Endometrium (tissue), 2 donors: ENCODE results near the gene TMEM50A.
"Not testable (repeated sequence)": the region's sequence is repeated elsewhere in the genome, so short reads cannot be mapped to it uniquely, and the experiment has no call there.

ENCODE experiments used
- FAIRE-seq: peaks from 2 replicates; lab custom pipeline; 2012; peaks lifted over from hg19 to GRCh38; lab: Jason Lieb, UNC
- donor health status: control.
- donor health status: control.

Gene TMEM50A

DNA sequence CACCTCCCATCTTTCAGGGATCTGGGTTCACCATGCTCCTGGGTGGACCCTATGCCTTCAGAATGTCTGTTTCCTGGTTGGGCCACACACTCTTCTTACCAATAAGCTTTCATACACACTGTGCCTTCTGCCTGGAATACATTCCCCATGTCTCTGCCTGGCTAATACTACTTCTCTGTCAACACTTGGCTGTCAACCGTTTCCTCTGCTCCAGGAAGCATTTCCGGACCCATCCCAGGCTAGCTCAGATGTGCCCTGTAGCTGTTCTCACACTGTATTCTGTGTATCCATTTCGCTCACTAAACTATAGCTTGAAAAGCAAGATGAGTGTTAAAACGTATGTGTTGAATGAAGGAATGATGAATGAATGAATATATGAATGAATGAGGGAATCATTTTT lies 49.0 kb downstream of the TMEM50A start:
- FAIRE-seq = not testable (repeated sequence)

DNA sequence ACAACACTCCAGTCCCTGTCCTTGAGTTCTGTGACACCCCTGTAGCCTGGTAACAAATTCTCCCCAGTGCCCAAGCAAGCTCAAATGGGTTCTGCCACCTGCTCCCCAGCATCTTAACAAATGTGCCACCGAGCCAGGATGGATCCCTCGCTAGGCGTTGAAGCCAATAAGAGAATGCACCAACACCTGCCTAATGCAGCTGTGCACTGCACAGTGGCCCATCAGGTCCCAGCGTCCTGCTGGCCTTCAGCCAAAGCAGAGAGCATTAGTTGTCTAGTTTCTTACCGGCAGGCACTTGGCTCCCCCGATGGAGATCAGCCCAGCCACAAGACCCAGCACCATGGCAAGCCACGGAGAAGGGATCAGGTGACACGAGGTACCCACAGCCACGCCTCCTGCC lies 50.6 kb downstream of the TMEM50A start:
- FAIRE-seq = not testable (repeated sequence)

DNA sequence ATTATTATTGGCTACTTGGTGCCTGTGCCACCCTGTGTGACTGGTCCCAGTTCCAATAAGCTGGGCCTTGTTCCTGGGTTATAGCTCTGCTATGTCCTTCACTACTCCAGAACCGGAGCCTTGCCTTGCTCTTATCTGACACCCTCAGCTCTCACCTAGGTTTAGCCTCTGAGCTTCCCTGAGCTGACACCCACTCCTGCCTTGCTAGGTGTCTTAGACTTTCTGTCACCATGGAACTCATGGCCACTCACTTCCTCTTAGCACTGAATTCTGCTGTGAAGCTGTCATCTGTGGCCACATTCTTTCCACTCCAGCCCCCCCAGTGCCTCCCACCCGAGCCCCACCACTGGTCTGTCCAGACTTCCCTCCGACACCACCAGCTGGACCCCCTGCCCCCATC lies 51.6 kb downstream of the TMEM50A start:
- FAIRE-seq = not testable (repeated sequence)

DNA sequence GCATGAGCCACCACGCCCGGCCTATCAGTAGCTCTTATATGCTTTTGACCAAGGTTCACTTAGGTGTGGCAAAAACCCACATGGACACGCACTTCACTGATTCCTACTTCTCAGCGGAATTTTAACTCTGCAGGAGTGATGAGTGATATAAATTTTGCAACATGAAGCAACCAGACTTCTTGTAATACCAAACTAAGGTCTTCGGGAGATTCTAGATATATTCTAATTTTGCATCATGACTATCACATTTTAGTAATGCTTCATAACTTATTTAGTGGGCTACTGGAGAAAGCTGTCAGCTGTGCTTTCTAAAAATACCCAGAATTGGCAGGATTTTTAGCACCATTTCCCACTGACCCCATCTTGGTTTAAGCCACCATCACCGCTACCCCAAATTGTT lies 54.7 kb downstream of the TMEM50A start:
- FAIRE-seq = no peak

DNA sequence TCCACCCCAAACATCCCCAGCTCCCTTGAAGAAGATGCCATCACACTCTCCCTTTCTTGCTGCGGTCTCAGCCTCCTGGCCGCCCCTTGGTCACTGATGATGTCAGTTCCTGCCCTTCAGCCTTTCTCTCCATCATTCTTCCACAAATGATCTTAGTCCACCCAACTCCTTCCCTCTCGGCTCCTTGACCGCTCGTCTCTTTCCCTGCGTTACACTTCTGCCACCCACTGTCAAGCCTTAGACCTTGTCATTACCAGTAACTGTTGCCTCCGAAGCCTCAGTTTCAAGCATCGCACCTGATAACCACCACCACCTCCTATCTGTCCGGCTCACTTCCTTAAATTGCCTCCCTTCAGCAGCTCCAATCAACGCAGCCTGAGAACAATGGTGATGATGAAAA lies 59.4 kb downstream of the TMEM50A start:
- not testable (repeated sequence) for FAIRE-seq

DNA sequence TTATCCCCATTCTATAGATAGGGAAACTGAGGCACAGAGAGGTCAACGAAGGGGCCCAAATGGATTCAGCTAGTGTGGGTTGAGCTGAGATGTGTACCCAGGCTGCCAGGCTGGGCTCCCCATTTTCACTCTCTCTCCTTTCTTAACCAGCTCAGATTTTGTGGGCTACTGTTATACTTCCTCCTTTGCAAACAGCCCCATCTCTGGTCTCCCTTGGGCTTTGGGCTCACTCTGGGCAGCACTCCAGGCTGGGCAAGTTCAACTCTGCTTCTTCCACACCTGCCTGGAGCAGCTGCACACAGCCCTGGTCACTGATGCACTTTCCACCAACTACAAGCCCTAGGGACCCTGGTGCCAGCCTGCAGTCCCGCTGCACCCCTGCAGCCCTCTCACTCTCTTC lies 59.9 kb downstream of the TMEM50A start:
- not testable (repeated sequence) for FAIRE-seq

DNA sequence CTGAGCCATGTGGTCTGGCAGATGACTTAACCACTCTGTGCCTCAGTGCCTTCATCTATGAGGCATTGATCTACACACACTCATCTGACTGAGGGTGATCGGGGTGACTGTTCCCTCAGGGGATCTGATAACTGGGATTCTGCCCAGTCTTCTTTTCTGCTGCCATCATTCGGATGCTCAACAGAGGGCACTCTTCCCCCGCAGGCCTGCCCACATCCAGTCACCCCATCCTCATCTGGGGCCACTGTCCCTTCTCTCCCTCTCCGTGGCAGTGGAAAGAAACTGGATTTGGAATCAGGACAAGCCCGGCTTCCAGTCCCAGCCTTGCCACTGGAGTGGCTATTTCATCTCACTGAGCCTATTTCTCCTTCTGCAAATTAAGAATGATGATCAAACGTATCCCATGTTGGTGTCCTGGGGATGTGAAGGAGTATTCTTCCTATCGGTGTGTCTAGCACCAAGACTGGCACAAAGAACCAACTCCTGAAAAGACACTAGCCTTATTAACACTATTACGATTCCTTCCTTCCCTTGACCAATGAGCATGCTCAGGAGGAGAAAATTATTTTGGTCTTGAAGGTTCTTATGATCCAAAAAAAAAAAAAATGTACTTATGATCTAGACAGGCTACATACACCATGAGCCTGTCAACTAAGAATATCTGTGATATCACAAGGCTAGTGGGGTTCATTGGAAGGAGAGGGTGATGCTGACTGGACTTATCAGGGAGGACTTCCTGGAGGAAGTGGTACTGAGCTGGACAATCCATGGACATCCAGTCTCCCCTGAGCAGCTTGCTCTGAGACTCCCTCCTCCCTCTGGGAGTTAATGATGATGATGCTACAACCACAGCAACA lies 65.0 kb downstream of the TMEM50A start:
- not testable (repeated sequence) for FAIRE-seq

DNA sequence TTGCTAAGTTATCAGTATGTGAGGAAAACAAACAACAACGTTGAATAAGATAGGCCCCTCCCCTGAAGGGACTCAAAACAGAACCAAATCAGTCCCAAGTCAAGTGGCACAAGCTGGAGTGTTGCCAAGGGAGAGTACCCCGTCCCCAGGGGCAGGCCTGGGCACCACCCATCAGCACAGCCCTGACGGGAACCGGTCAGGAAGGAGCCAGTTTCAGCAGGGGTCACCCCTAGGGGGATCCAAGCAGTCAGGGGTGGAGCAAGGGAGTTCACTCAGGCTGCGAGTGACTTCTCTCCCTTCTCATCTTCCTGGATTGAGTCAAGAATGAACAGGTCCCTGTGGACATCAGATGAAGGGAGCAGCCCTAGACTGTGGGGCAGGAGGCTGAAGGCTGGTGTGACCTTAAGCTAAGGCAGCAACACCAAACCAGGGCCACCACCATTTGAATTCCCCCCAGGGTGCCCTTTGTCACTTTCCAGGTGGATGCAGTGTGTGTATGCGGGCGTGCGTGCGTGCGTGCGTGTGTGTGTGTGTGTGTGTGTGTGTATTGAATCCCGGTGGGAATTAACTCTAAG lies 67.7 kb downstream of the TMEM50A start:
- FAIRE-seq = not testable (repeated sequence)

DNA sequence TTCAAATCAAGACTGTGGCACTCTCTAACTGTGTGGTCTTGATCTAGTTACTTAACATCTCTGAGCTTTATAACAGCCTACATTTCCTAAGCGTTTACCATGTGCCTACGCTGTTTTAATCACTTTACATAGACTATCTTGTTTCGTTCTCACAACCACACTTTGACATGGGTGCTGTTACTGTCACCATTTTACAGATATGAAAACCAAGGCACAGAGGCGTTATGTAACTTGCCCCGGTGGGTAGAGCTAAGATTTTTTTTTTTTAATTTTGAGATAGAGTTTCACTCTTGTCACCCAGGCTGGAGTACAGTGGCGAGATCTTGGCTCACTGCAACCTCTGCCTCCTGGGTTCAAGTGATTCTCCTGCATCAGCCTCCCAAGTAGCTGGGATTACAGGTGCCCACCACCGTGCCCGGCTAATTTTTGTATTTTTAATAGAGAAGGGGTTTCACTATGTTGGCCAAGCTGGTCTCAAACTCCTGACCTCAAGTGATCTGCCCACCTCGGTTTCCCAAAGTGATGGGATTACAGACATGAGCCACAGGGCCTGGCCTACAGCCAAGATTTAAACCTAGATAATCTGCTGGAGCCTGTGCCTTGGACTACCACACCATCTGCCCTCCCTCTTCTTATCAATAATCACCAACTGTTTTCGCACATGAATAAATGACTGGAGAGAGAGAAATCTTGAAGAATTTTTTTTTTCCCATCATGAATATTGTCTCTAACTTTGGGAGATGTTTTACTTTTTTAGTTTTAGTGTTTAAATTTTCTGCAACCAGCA lies 71.7 kb downstream of the TMEM50A start:
- not testable (repeated sequence) for FAIRE-seq
